Ishikawa (cell line): Measurements from ENCODE around the gene CHAT.

Source experiments
- CEBPB ChIP-seq: IDR thresholded peaks from 2 replicates; pipeline ENCODE4 v1.6.1; 2012
- CREB1 ChIP-seq: IDR thresholded peaks from 2 replicates; pipeline ENCODE4 v1.6.1; 2012; ENCODE audit warnings: low read depth
- EP300 ChIP-seq: IDR thresholded peaks from 2 replicates; pipeline ENCODE4 v1.6.1; 2012; ENCODE audit warnings: borderline replicate concordance
- FOXM1 ChIP-seq: IDR thresholded peaks from 2 replicates; pipeline ENCODE4 v1.6.1; 2012; ENCODE audit warnings: low read depth, borderline replicate concordance
- MAX ChIP-seq: IDR thresholded peaks from 2 replicates; pipeline ENCODE4 v1.6.1; 2012
- RAD21 ChIP-seq: IDR thresholded peaks from 2 replicates; pipeline ENCODE4 v1.6.1; 2012; ENCODE audit warnings: low read depth
- REST ChIP-seq: IDR thresholded peaks from 2 replicates; pipeline ENCODE4 v1.6.1; 2012; ENCODE audit warnings: low read depth, mild to moderate bottlenecking
- TCF12 ChIP-seq: IDR thresholded peaks from 2 replicates; pipeline ENCODE4 v1.6.1; 2012; ENCODE audit warnings: low read depth
- TEAD4 ChIP-seq: IDR thresholded peaks from 2 replicates; pipeline ENCODE4 v1.6.1; 2012
- USF1 ChIP-seq: IDR thresholded peaks from 2 replicates; pipeline ENCODE4 v1.6.1; 2012
- YY1 ChIP-seq: IDR thresholded peaks from 2 replicates; pipeline ENCODE4 v1.6.1; 2012; ENCODE audit warnings: low read depth
- ZBTB7A ChIP-seq: IDR thresholded peaks from 2 replicates; pipeline ENCODE4 v1.6.1; 2012; ENCODE audit warnings: low read depth

GRCh38 chr10:49629431-49629881, 15.6 kb downstream of the CHAT start:
- TF ChIP-seq TEAD4 (no peak), TCF12 (no peak), MAX (no peak), YY1 (no peak), USF1 (no peak), CREB1 (no peak), RAD21 (no peak), REST (no peak), EP300 (no peak), ZBTB7A (no peak), CEBPB (no peak), FOXM1 (no peak)
